Endothelial cell of umbilical vein (primary cell): Measurements from ENCODE around the gene ADARB2. TPM values are rescaled to one million over a fixed set of nuclear protein-coding genes. Genes with fewer than 3 reads are reported as not detected.

ENCODE experiments used
- BruUV-seq: library from RNA; stranded (reverse); fragments of 400-500 nt; replicated peaks from 2 replicates; lab custom pipeline; 2021; lab: Mats Ljungman, UMichigan
- CTCF ChIA-PET: fragments of 300-600, 350-600 bp; sonication (Branson Sonifier 250); formaldehyde crosslinking; loops from one replicate; lab custom pipeline; 2021; ENCODE audit warnings: antibody characterized with exemption, inconsistent platforms; lab: Charles Lee
- POLR2A ChIA-PET: fragments of 300-600, 350-600 bp; sonication (Branson Sonifier 250); formaldehyde crosslinking; loops from one replicate; lab custom pipeline; 2021; ENCODE audit warnings: antibody characterized with exemption, inconsistent platforms; lab: Charles Lee
- DNase-seq: peaks from one replicate; pipeline ENCODE4 v3.0.0-alpha.2; 2011; ENCODE audit warnings: low read depth, low spot score
- FAIRE-seq: peaks from 2 replicates; lab custom pipeline; 2011; peaks lifted over from hg19 to GRCh38; lab: Jason Lieb, UNC
- H2AFZ ChIP-seq: 2 replicates; pipeline ENCODE4 v1.6.0; 2012; ENCODE audit warnings: low read depth, low read length, control low read depth, inconsistent platforms
- H3K27ac ChIP-seq: 2 replicates; pipeline ENCODE4 v1.5.1; 2011; ENCODE audit warnings: low read depth, mild to moderate bottlenecking, control low read depth, low read length, moderate library complexity; ENCODE audit not compliant: insufficient read depth
- H3K27me3 ChIP-seq, 2 experiments: 2 replicates each; pipeline versions ENCODE4 v1.6.0 to v1.6.1; 2011; ENCODE audit warnings: low read length in 2 of 2, mixed read lengths in 1 of 2; ENCODE audit not compliant: control insufficient read depth in 2 of 2, insufficient read depth in 2 of 2
- H3K36me3 ChIP-seq, 2 experiments: 2 replicates in 1 of 2; 3 replicates in 1 of 2; pipeline ENCODE4 v1.5.1; 2011; ENCODE audit warnings: low read length in 2 of 2, mild to moderate bottlenecking in 1 of 2, moderate library complexity in 1 of 2; ENCODE audit not compliant: control insufficient read depth in 2 of 2, insufficient read depth in 2 of 2; ENCODE audit errors: extremely low read depth in 1 of 2
- H3K4me1 ChIP-seq: 3 replicates; pipeline ENCODE4 v1.5.1; 2011; ENCODE audit warnings: mild to moderate bottlenecking, low read length; ENCODE audit not compliant: control insufficient read depth, insufficient read depth; ENCODE audit errors: extremely low read depth
- H3K4me2 ChIP-seq: 2 replicates; pipeline ENCODE4 v1.6.1; 2011; ENCODE audit warnings: low read length, control low read depth, mixed read lengths; ENCODE audit not compliant: insufficient read depth
- H3K4me3 ChIP-seq, 3 experiments: fragments of 200-600 bp in 1 of 3; sonication (generic), shearing (Covaris generic) in 1 of 3; replicated peaks in 1 of 3; 2 replicates each; pipeline ENCODE4 v1.5.1; 2011 to 2016; ENCODE audit warnings: control low read depth in 3 of 3, low read length in 3 of 3, mild to moderate bottlenecking in 2 of 3, inconsistent platforms in 1 of 3, low read depth in 1 of 3, moderate library complexity in 1 of 3; ENCODE audit not compliant: insufficient read depth in 1 of 3
- H3K79me2 ChIP-seq: 2 replicates; pipeline ENCODE4 v1.6.0; 2012; ENCODE audit warnings: low read length, inconsistent platforms; ENCODE audit not compliant: control insufficient read depth, insufficient read depth
- H3K9ac ChIP-seq: replicated peaks from 2 replicates; pipeline ENCODE3; 2011; ENCODE audit warnings: low read length, control low read depth; ENCODE audit not compliant: insufficient read depth; ENCODE audit errors: extremely low read depth
- H3K9me1 ChIP-seq: replicated peaks from 3 replicates; pipeline ENCODE4 v1.6.0; 2011; ENCODE audit warnings: mild to moderate bottlenecking, low read length; ENCODE audit not compliant: control insufficient read depth, insufficient read depth; ENCODE audit errors: extremely low read depth
- H3K9me3 ChIP-seq: replicated peaks from 2 replicates; pipeline ENCODE4 v1.5.1; 2012; ENCODE audit warnings: low read length, inconsistent platforms; ENCODE audit not compliant: control insufficient read depth, insufficient read depth
- H4K20me1 ChIP-seq: replicated peaks from 2 replicates; pipeline ENCODE3; 2011; ENCODE audit warnings: mild to moderate bottlenecking, low read length; ENCODE audit not compliant: control insufficient read depth, insufficient read depth; ENCODE audit errors: extremely low read depth
- CTCF ChIP-seq, 2 donors: IDR thresholded peaks; 1 replicate in 1 of 2; 2 replicates in 1 of 2; pipeline ENCODE4 v1.5.1; 2011; ENCODE audit warnings: low read length in 2 of 2, mild to moderate bottlenecking in 2 of 2, moderate library complexity in 2 of 2, control low read depth in 1 of 2, inconsistent platforms in 1 of 2, low read depth in 1 of 2; ENCODE audit not compliant: insufficient read depth in 1 of 2; ENCODE audit errors: extremely low read depth in 1 of 2
- EZH2 ChIP-seq: IDR thresholded peaks from 2 replicates; pipeline ENCODE4 v1.6.1; 2012; ENCODE audit warnings: borderline replicate concordance, low read depth, mild to moderate bottlenecking, moderate library complexity, low read length, inconsistent platforms; ENCODE audit not compliant: severe bottlenecking
- FOS ChIP-seq: IDR thresholded peaks from 2 replicates; pipeline ENCODE4 v1.6.1; 2011; ENCODE audit warnings: mild to moderate bottlenecking, low read length, moderate library complexity, borderline replicate concordance; ENCODE audit not compliant: insufficient read depth
- GATA2 ChIP-seq: IDR thresholded peaks from 2 replicates; pipeline ENCODE4 v1.7.0; 2011; ENCODE audit warnings: low read depth, mild to moderate bottlenecking, moderate library complexity, mixed read lengths, low read length; ENCODE audit not compliant: insufficient read length, insufficient read depth
- JUN ChIP-seq: IDR thresholded peaks from 2 replicates; pipeline ENCODE4 v1.6.1; 2011; ENCODE audit warnings: borderline replicate concordance, low read depth; ENCODE audit not compliant: insufficient read length, insufficient read depth
- MAX ChIP-seq: IDR thresholded peaks from 2 replicates; pipeline ENCODE4 v1.6.1; 2011; ENCODE audit not compliant: insufficient read depth, insufficient read length
- MYC ChIP-seq: IDR thresholded peaks from one replicate; pipeline ENCODE4 v1.6.1; 2011; ENCODE audit warnings: mild to moderate bottlenecking, low read depth, low read length
- POLR2A ChIP-seq: IDR thresholded peaks from 2 replicates; pipeline ENCODE4 v1.6.1; 2012; ENCODE audit warnings: low read depth, mild to moderate bottlenecking, control low read depth, low read length
- POLR2AphosphoS5 ChIP-seq: IDR thresholded peaks from 2 replicates; pipeline ENCODE4 v1.6.1; 2012; ENCODE audit warnings: low read depth, mild to moderate bottlenecking, control low read depth, low read length, moderate library complexity; ENCODE audit not compliant: insufficient read depth
- dilution Hi-C: fragments of 300-500 bp; cut with MboI; formaldehyde crosslinking; loops from one replicate; pipeline ENCODE4 v1.15.0; 2019; ENCODE audit warnings: low sequenced_read_pairs; ENCODE audit not compliant: extremely low pct_ligation_motif_present
- intact Hi-C: fragments of 100-400 bp; cut with micrococcal nuclease; formaldehyde crosslinking; loops from one replicate; pipeline ENCODE4 v1.10.0; 2022
- polyA plus RNA-seq, 4 experiments: library from polyadenylated mRNA; depleted of rRNA in 3 of 4; stranded (reverse) in 3 of 4; unstranded in 1 of 4; fragments of >200 nt; gene quantifications; 2 replicates each; pipeline versions ENCODE4 v1.2.1 to v1.2.3, GENCODE V29; 2011 to 2012; ENCODE audit warnings: missing spikeins in 1 of 4
- total RNA-seq: library from RNA; stranded (reverse); gene quantifications from 2 replicates; pipeline ENCODE4 v1.2.3, GENCODE V29; 2021

ADARB2 gene
- total and polyA plus RNA-seq, 2 donors (not counting 3 experiments of a cell fraction or from before 2014, with no cell fraction given) = not detected

GRCh38 chr10:1200866-1201807 is 536.2 kb downstream of the ADARB2 start:
- no peak overlapping the region for H3K4me3 ChIP-seq
- TF ChIP-seq EZH2 (no peak), FOS (no peak), GATA2 (no peak), MYC (no peak), MAX (no peak), POLR2AphosphoS5 (no peak), POLR2A (no peak), CTCF (IDR thresholded peaks at IDR 0.05; ENCODE audit: extremely low read depth in 1 of 2, insufficient read depth in 1 of 2, low read depth in 1 of 2, low read length in 2 of 2) (no peak), JUN (no peak)
- no peak overlapping the region for H3K4me2 ChIP-seq
- FAIRE-seq (no peak), DNase-seq (no peak)
- no peaks in the 10 kb centered on the region for H3K79me2 ChIP-seq
- no peaks in the 10 kb centered on the region for H3K9me3 ChIP-seq
- intact Hi-C loops = no loop called here
- ChIA-PET CTCF (no interaction called here), POLR2A (no interaction called here)
- no peaks in the 10 kb centered on the region for H3K27me3 ChIP-seq
- dilution Hi-C loops = no loop called here
- H3K27ac ChIP-seq = no peak overlapping the region
- H4K20me1 ChIP-seq = no peaks in the 10 kb centered on the region
- BruUV-seq = no TSS peak
- H2AFZ ChIP-seq = no peak overlapping the region
- no peaks in the 10 kb centered on the region for H3K4me1 ChIP-seq
- no peaks in the 10 kb centered on the region for H3K9me1 ChIP-seq
- H3K36me3 ChIP-seq = no peaks in the 10 kb centered on the region
- no peak overlapping the region for H3K9ac ChIP-seq
